ENCODE measurements around the gene TPP2.

DNA sequence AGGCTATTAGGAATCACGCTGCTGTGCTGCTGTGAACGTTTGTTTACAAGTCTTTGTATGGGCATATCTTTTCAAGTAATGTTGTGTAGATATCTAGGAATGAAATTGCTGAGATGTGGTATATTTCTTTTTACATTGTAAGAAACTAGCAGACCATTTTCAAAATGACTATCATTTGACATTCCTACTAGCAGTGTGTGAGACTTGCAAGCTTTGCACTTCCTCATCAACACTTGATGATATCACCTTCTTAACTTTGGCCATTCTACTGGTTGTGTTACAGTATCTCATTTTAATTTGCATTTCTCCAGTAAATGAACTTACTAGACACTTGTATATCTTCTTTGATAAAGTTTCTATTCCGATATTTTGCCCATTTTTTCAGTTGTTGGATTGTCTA is 85.9 kb downstream of the TPP2 start:
- TF ChIP-seq, protein P1, sequence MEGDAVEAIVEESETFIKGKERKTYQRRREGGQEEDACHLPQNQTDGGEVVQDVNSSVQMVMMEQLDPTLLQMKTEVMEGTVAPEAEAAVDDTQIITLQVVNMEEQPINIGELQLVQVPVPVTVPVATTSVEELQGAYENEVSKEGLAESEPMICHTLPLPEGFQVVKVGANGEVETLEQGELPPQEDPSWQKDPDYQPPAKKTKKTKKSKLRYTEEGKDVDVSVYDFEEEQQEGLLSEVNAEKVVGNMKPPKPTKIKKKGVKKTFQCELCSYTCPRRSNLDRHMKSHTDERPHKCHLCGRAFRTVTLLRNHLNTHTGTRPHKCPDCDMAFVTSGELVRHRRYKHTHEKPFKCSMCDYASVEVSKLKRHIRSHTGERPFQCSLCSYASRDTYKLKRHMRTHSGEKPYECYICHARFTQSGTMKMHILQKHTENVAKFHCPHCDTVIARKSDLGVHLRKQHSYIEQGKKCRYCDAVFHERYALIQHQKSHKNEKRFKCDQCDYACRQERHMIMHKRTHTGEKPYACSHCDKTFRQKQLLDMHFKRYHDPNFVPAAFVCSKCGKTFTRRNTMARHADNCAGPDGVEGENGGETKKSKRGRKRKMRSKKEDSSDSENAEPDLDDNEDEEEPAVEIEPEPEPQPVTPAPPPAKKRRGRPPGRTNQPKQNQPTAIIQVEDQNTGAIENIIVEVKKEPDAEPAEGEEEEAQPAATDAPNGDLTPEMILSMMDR (IDR thresholded peaks at IDR 0.05): no peak
- TF ChIP-seq ZFX (IDR thresholded peaks at IDR 0.05; ENCODE audit: borderline replicate concordance): no peak
